Common myeloid progenitor, CD34-positive (primary cell): ENCODE results near the gene TXN. TPM values are rescaled to one million over a fixed set of nuclear protein-coding genes. Genes with fewer than 3 reads are reported as not detected.

Experiments
- CTCF ChIA-PET: fragments of 350-600 bp; sonication (Branson Sonifier 250); formaldehyde crosslinking; loops from one replicate; lab custom pipeline; 2021; ENCODE audit warnings: antibody characterized with exemption; lab: Charles Lee
- POLR2A ChIA-PET: fragments of 350-600 bp; sonication (Branson Sonifier 250); formaldehyde crosslinking; loops from one replicate; lab custom pipeline; 2021; ENCODE audit warnings: antibody characterized with exemption; lab: Charles Lee
- DNase-seq, 3 donors: peaks; one replicate each; pipeline versions ENCODE4 v3.0.0 to v3.0.0-alpha.2; 2013
- H3K27ac ChIP-seq, 2 experiments: 1 replicate in 1 of 2; 2 replicates in 1 of 2; pipeline ENCODE4 v1.7.0; 2013; ENCODE audit warnings: inconsistent platforms in 2 of 2, low read length in 2 of 2, mild to moderate bottlenecking in 2 of 2, low read depth in 1 of 2, moderate library complexity in 1 of 2; ENCODE audit not compliant: severe bottlenecking in 2 of 2, insufficient read depth in 1 of 2, poor library complexity in 1 of 2
- H3K27me3 ChIP-seq, 5 experiments: replicated peaks in 2 of 5; 1 replicate in 3 of 5; 2 replicates in 2 of 5; pipeline versions ENCODE4 v1.6.1 to v1.7.0; 2013; ENCODE audit warnings: low read length in 4 of 5, mild to moderate bottlenecking in 2 of 5, moderate library complexity in 2 of 5, inconsistent platforms in 1 of 5; ENCODE audit not compliant: insufficient read depth in 5 of 5, control insufficient read depth in 4 of 5
- H3K36me3 ChIP-seq, 4 experiments: 1 replicate in 2 of 4; 2 replicates in 2 of 4; pipeline versions ENCODE4 v1.6.1 to v1.7.0; 2013; ENCODE audit warnings: low read length in 3 of 4, control low read depth in 1 of 4, mild to moderate bottlenecking in 1 of 4; ENCODE audit not compliant: control insufficient read depth in 4 of 4, insufficient read depth in 4 of 4
- H3K4me1 ChIP-seq, 4 experiments: 1 replicate in 3 of 4; 2 replicates in 1 of 4; pipeline versions ENCODE4 v1.6.1 to v1.7.1; 2013; ENCODE audit warnings: low read length in 3 of 4, mild to moderate bottlenecking in 3 of 4, control low read depth in 1 of 4, inconsistent platforms in 1 of 4, moderate library complexity in 1 of 4; ENCODE audit not compliant: control insufficient read depth in 4 of 4, insufficient read depth in 4 of 4; ENCODE audit errors: control extremely low read depth in 1 of 4
- H3K4me3 ChIP-seq, 7 experiments: 1 replicate in 4 of 7; 2 replicates in 3 of 7; pipeline versions ENCODE4 v1.5.1 to v1.7.0; 2013; ENCODE audit warnings: mild to moderate bottlenecking in 7 of 7, low read length in 6 of 7, moderate library complexity in 6 of 7, inconsistent platforms in 2 of 7, low read depth in 2 of 7, control low read depth in 1 of 7; ENCODE audit not compliant: insufficient read depth in 4 of 7, control insufficient read depth in 1 of 7; ENCODE audit errors: extremely low read depth in 1 of 7
- H3K9me3 ChIP-seq, 5 experiments: 1 replicate in 4 of 5; 2 replicates in 1 of 5; pipeline versions ENCODE4 v1.6.1 to v1.7.1; 2013; ENCODE audit warnings: low read length in 4 of 5, mild to moderate bottlenecking in 2 of 5, inconsistent platforms in 1 of 5, low read depth in 1 of 5, moderate library complexity in 1 of 5; ENCODE audit not compliant: control insufficient read depth in 4 of 5, insufficient read depth in 2 of 5; ENCODE audit errors: control extremely low read depth in 1 of 5
- WGBS: methylation state at CpG from one replicate; pipeline ENCODE4 v1.1.5; 2013; ENCODE audit not compliant: insufficient coverage; 5-methylcytosine and 5-hydroxymethylcytosine counted together
- polyA plus RNA-seq: library from polyadenylated mRNA; unstranded; fragments of 120-200 nt; gene quantifications from one replicate; pipeline ENCODE4 v1.2.1, GENCODE V29; 2013

Gene TXN
- 314 TPM for polyA plus RNA-seq

DNA sequence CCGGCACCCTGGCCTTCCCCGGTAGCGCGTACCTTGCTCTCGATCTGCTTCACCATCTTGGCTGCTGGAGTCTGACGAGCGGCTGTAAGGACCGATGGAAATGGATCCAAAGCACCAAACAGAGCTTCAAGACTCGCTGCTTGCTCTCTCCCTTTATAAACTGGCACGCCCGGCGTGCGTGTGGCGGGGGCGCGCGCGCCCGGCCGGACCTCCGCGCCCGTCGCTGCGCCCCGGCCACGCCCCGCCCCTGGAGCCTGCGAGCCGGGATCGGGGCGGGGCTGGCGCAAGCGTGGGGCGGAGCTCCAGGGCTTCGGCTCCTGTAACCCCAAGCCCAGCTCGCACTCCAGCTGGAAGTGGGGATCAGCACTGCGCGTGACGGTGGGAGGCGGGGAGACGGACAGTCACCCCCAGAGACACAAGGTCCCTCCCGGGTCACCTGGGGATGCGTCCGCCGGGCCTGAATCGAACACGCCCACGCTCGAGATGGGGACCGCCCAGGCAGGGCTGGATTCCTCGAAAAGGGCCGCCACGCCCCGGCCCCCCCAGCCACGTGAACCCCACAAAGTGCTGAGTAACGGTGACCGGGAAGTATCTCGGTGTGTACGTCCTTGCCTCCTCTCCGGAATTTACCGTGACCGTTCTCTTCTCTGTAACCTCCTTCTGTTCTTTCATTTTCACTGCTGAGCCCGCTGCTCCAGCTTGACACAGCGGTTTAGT lies at the start of gene TXN:
TSS of gene TXN (minus strand) at position 128 of the 717 bp plus-strand sequence. CDS start at position 56, 72 bp downstream.
- WGBS: 0% methylated on average over 65 of the region's 65 CpGs
- Histone ChIP-seq H3K4me3 (peak within 1 kb of the TSS; percentile 63 to 95 (median 84)), H3K36me3 (peaks cover 0 to 9% (median 0%) of the 10 kb centered on the region in 4 experiments), H3K9me3 (no peaks in the 10 kb centered on the region), H3K27ac (peak within 1 kb of the TSS; percentile 85 to 96), H3K27me3 (no peaks in the 10 kb centered on the region), H3K4me1 (peaks cover 15 to 53% (median 38%) of the 10 kb centered on the region in 4 experiments)
- peak; percentile 95 to 99 (median 98) for DNase-seq
- ChIA-PET CTCF (interaction anchor here (2.1 kb wide), 1 partner anchor 25 kb away, joined by 4 read pairs; no protein-coding TSS in a partner anchor), POLR2A (interaction anchor here (0.5 to 1.6 kb wide), 7 partner anchors 11 to 789 kb away, joined by 3 to 5 read pairs (median 4); no protein-coding TSS in a partner anchor)

- H3K27ac ChIP-seq: no peak overlapping the region
- POLR2A ChIA-PET: interaction anchor here (0.6 kb wide), 1 partner anchor 405 kb away, joined by 6 read pairs; no protein-coding TSS in a partner anchor
- H3K4me1 ChIP-seq: peaks cover 0 to 2% (median 0%) of the 10 kb centered on the region in 4 experiments
- no peaks in the 10 kb centered on the region for H3K27me3 ChIP-seq
- DNase-seq: no peak
- H3K9me3 ChIP-seq: no peaks in the 10 kb centered on the region
- H3K36me3 ChIP-seq: no peaks in the 10 kb centered on the region
- CTCF ChIA-PET: no interaction called here
- no peak overlapping the region for H3K4me3 ChIP-seq
- 90% methylated on average over 1 of the region's 1 CpG for WGBS
These were observed 46.8 kb upstream of the TXN start for GRCh38 chr9:110303133-110303532.

- H3K27me3 ChIP-seq: no peaks in the 10 kb centered on the region
- H3K4me3 ChIP-seq: no peak overlapping the region
- no peaks in the 10 kb centered on the region for H3K9me3 ChIP-seq
- no peaks in the 10 kb centered on the region for H3K36me3 ChIP-seq
- no peak overlapping the region for H3K27ac ChIP-seq
- WGBS: 95% methylated on average over 2 of the region's 2 CpGs
- H3K4me1 ChIP-seq: no peaks in the 10 kb centered on the region
- ChIA-PET POLR2A (no interaction called here), CTCF (no interaction called here)
- no peak for DNase-seq
These were observed 41.8 kb upstream of the TXN start for GRCh38 chr9:110298043-110298605.

DNA sequence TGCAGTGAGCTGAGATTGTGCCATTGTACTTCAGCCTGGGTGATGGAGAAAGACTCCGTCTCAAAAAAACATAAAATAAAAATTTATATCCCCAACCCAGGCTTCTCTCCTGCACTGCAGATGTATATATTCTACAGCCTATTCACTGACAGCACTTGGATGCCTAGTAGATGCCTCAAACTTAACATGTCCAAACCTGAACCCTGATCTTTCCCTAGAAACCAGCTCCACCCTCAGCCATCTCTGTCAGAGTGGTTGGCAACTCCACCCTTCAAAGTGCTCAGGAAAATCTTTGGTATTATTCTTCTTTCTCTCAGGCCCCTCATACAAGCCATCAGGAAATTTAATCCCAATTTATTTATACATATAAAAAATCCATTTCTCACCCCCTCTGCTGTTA lies 36.9 kb upstream of the TXN start:
- Histone ChIP-seq H3K4me1 (peaks cover 0 to 3% (median 0%) of the 10 kb centered on the region in 4 experiments), H3K9me3 (no peaks in the 10 kb centered on the region), H3K27ac (no peak overlapping the region), H3K4me3 (no peak overlapping the region), H3K36me3 (no peaks in the 10 kb centered on the region), H3K27me3 (no peaks in the 10 kb centered on the region)
- no CpG with 5 or more reads among the region's 1 CpG for WGBS
- DNase-seq: no peak
- CTCF ChIA-PET: no interaction called here
- POLR2A ChIA-PET: no interaction called here

- DNase-seq: no peak
- no peaks in the 10 kb centered on the region for H3K36me3 ChIP-seq
- POLR2A ChIA-PET: no interaction called here
- peaks cover 0 to 3% (median 0%) of the 10 kb centered on the region in 4 experiments for H3K4me1 ChIP-seq
- H3K27ac ChIP-seq: no peak overlapping the region
- H3K9me3 ChIP-seq: no peaks in the 10 kb centered on the region
- H3K27me3 ChIP-seq: no peaks in the 10 kb centered on the region
- H3K4me3 ChIP-seq: no peak overlapping the region
- WGBS: 97% methylated on average over 28 of the region's 28 CpGs
- CTCF ChIA-PET: no interaction called here
These were observed 35.7 kb upstream of the TXN start for GRCh38 chr9:110291921-110292557.

DNA sequence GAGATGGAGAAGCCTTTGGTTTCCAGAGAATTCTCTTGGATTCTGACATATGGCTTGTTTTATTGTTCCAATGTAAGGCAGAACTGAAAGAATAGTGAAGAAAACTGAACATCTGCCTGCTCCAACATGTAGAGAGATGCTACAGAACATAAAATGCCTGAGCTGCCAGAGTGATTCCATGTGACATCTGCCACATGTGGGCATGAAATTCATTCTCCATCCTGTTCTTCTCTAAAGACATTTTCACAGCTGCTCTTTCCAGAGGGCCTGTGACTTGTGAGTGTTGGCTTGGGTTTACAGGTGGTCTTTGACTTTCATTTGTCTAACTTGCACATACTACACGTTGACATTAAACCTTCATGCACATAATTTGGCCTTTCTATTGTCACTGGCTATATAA lies 33.7 kb upstream of the TXN start:
- DNase-seq: no peak
- Histone ChIP-seq H3K4me3 (no peak overlapping the region), H3K27me3 (no peaks in the 10 kb centered on the region), H3K36me3 (no peaks in the 10 kb centered on the region), H3K9me3 (no peaks in the 10 kb centered on the region), H3K27ac (no peak overlapping the region), H3K4me1 (peaks cover 0 to 3% (median 0%) of the 10 kb centered on the region in 4 experiments)
- CTCF ChIA-PET: interaction anchor here (1.3 kb wide), 1 partner anchor 9 kb away, joined by 3 read pairs; no protein-coding TSS in a partner anchor
- POLR2A ChIA-PET: no interaction called here
- 89% methylated on average over 1 of the region's 1 CpG for WGBS
